ENCODE measurements around the gene RNF17.
"Not testable (repeated sequence)": the region's sequence is repeated elsewhere in the genome, so short reads cannot be mapped to it uniquely, and the experiment has no call there.

The RNF17 gene

GRCh38 chr13:24725379-24725778 lies 38.6 kb upstream of the RNF17 start:
- no peak for TF ChIP-seq Cebpa-rat (IDR thresholded peaks at IDR 0.05)
- no peak overlapping the region for H3K4me2 ChIP-seq

GRCh38 chr13:24727731-24728601 lies 36.0 kb upstream of the RNF17 start:
- no peak overlapping the region for H3K27ac ChIP-seq
- no peak overlapping the region for H3K4me3 ChIP-seq
- H3K9me3 ChIP-seq = peaks cover 11% of the 10 kb centered on the region
- no peak for TF ChIP-seq Cebpa-rat (IDR thresholded peaks at IDR 0.05)
- H4K20me1 ChIP-seq = no peaks in the 10 kb centered on the region
- no peaks in the 10 kb centered on the region for H3K36me3 ChIP-seq
- no peak overlapping the region for H3K9ac ChIP-seq
- H3K4me2 ChIP-seq = no peak overlapping the region
- no peaks in the 10 kb centered on the region for H3K4me1 ChIP-seq
- H3K27me3 ChIP-seq = 0 out of 2 replicates have a peak, but pooled peaks cover 3% of the 10 kb centered on the region

More at GRCh38 chr13:24725379-24725778, 38.6 kb upstream of the RNF17 start:
- Histone ChIP-seq H4K20me1 (no peaks in the 10 kb centered on the region), H3K9me3 (no peaks in the 10 kb centered on the region), H3K4me1 (no peaks in the 10 kb centered on the region), H3K4me3 (no peak overlapping the region), H3K27me3 (0 out of 2 replicates have a peak, but pooled peaks cover 3% of the 10 kb centered on the region), H3K9ac (no peak overlapping the region), H3K27ac (no peak overlapping the region), H3K36me3 (no peaks in the 10 kb centered on the region)

- H3K9ac ChIP-seq, H3K4me2 ChIP-seq, H3K36me3 ChIP-seq, H3K27me3 ChIP-seq, H4K20me1 ChIP-seq, H3K4me3 ChIP-seq, H3K4me1 ChIP-seq, H3K27ac ChIP-seq: not testable (repeated sequence)
- peaks cover 11% of the 10 kb centered on the region for H3K9me3 ChIP-seq
Observed at GRCh38 chr13:24730873-24731567, 32.9 kb upstream of the RNF17 start.

GRCh38 chr13:24734950-24735349 lies 29.0 kb upstream of the RNF17 start:
- TF ChIP-seq Cebpa-rat (IDR thresholded peaks at IDR 0.05) = no peak
- Histone ChIP-seq H3K4me3 (no peak overlapping the region), H3K27me3 (no peaks in the 10 kb centered on the region), H3K9me3 (peaks cover 11% of the 10 kb centered on the region), H3K4me1 (no peaks in the 10 kb centered on the region), H3K4me2 (no peak overlapping the region), H3K36me3 (no peaks in the 10 kb centered on the region), H4K20me1 (no peaks in the 10 kb centered on the region), H3K27ac (no peak overlapping the region), H3K9ac (no peak overlapping the region)

- H3K4me2 ChIP-seq = no peak overlapping the region
- H3K27ac ChIP-seq = no peak overlapping the region
- no peak overlapping the region for H3K4me3 ChIP-seq
- peaks cover 9% of the 10 kb centered on the region for H3K4me1 ChIP-seq
- peaks cover 4% of the 10 kb centered on the region; the same call in 1 of the 2 replicates for H3K9me3 ChIP-seq
- TF ChIP-seq Cebpa-rat (IDR thresholded peaks at IDR 0.05) = no peak
- no peaks in the 10 kb centered on the region for H3K27me3 ChIP-seq
- no peaks in the 10 kb centered on the region for H3K36me3 ChIP-seq
- no peak overlapping the region for H3K9ac ChIP-seq
- no peaks in the 10 kb centered on the region for H4K20me1 ChIP-seq
Observed at GRCh38 chr13:24737042-24737441, 26.9 kb upstream of the RNF17 start.

- no peak overlapping the region for H3K4me2 ChIP-seq
- H3K9ac ChIP-seq = no peak overlapping the region
- H3K36me3 ChIP-seq = no peaks in the 10 kb centered on the region
- no peaks in the 10 kb centered on the region for H3K27me3 ChIP-seq
- H3K27ac ChIP-seq = no peak overlapping the region
- TF ChIP-seq Cebpa-rat (IDR thresholded peaks at IDR 0.05) = no peak
- no peaks in the 10 kb centered on the region for H4K20me1 ChIP-seq
- H3K4me3 ChIP-seq = no peak overlapping the region
- peaks cover 23% of the 10 kb centered on the region for H3K4me1 ChIP-seq
- H3K9me3 ChIP-seq = no peaks in the 10 kb centered on the region
Observed at GRCh38 chr13:24738366-24738847, 25.6 kb upstream of the RNF17 start.

- Histone ChIP-seq H3K27me3 (peaks cover 16% of the 10 kb centered on the region), H3K4me2 (no peak overlapping the region), H3K4me3 (no peak overlapping the region), H3K9me3 (0 out of 2 replicates have a peak, but pooled peaks cover under 1% of the 10 kb centered on the region), H3K9ac (no peak overlapping the region), H3K36me3 (no peaks in the 10 kb centered on the region), H4K20me1 (no peaks in the 10 kb centered on the region), H3K27ac (no peak overlapping the region), H3K4me1 (peaks cover 27% of the 10 kb centered on the region)
- no peak for TF ChIP-seq Cebpa-rat (IDR thresholded peaks at IDR 0.05)
Observed at GRCh38 chr13:24740014-24740890, 23.7 kb upstream of the RNF17 start.

- Histone ChIP-seq H3K36me3 (no peaks in the 10 kb centered on the region), H3K9me3 (peaks cover 9% of the 10 kb centered on the region), H3K4me1 (peaks cover 27% of the 10 kb centered on the region), H3K9ac (no peak overlapping the region), H3K27me3 (peaks cover 25% of the 10 kb centered on the region), H4K20me1 (no peaks in the 10 kb centered on the region), H3K4me2 (peak overlapping the region; percentile 77), H3K4me3 (no peak overlapping the region), H3K27ac (no peak overlapping the region)
- TF ChIP-seq Cebpa-rat (IDR thresholded peaks at IDR 0.05) = no peak
Observed at GRCh38 chr13:24741016-24741662, 22.8 kb upstream of the RNF17 start.

GRCh38 chr13:24741791-24742190 lies 22.2 kb upstream of the RNF17 start:
- no peaks in the 10 kb centered on the region for H4K20me1 ChIP-seq
- peak overlapping the region; percentile 77 for H3K4me2 ChIP-seq
- TF ChIP-seq Cebpa-rat (IDR thresholded peaks at IDR 0.05) = no peak
- H3K36me3 ChIP-seq = no peaks in the 10 kb centered on the region
- no peak overlapping the region for H3K4me3 ChIP-seq
- H3K27me3 ChIP-seq = peaks cover 32% of the 10 kb centered on the region
- peaks cover 27% of the 10 kb centered on the region for H3K4me1 ChIP-seq
- H3K9ac ChIP-seq = no peak overlapping the region
- H3K9me3 ChIP-seq = peaks cover 16% of the 10 kb centered on the region
- H3K27ac ChIP-seq = no peak overlapping the region

All from BLaER1 (cell line).